HEK293T (cell line): ENCODE results near the gene MFN1.

ENCODE experiments used
- CTCF ChIA-PET: fragments of 350-600 bp; formaldehyde crosslinking; extraction: SDS; loops from one replicate; lab custom pipeline; 2021; ENCODE audit warnings: antibody characterized with exemption, inconsistent platforms; lab: Yijun Ruan, JAX
- POLR2A ChIA-PET: fragments of 350-600 bp; formaldehyde crosslinking; extraction: SDS; loops from one replicate; lab custom pipeline; 2020; ENCODE audit warnings: antibody characterized with exemption, inconsistent platforms; lab: Yijun Ruan, JAX
- DNase-seq: peaks from one replicate; pipeline ENCODE4 v3.0.0; 2012; ENCODE audit warnings: mixed read lengths; ENCODE audit errors: extremely low spot score
- ARNT ChIP-seq: fragments of 450-650 bp; IDR thresholded peaks from 2 replicates; pipeline ENCODE4 v1.6.1; 2017; ENCODE audit warnings: mild to moderate bottlenecking
- BHLHE40 ChIP-seq: fragments of 450-650 bp; IDR thresholded peaks from 2 replicates; pipeline ENCODE4 v1.6.1; 2016; ENCODE audit warnings: mild to moderate bottlenecking, moderate library complexity, borderline replicate concordance
- CTBP1 ChIP-seq: fragments of 450-650 bp; IDR thresholded peaks from 2 replicates; pipeline ENCODE4 v1.6.1; 2016; ENCODE audit warnings: borderline replicate concordance
- ELF4 ChIP-seq: fragments of 450-650 bp; IDR thresholded peaks from 2 replicates; pipeline ENCODE4 v1.6.1; 2017; ENCODE audit warnings: antibody characterized with exemption
- FOXA1 ChIP-seq: fragments of 450-650 bp; IDR thresholded peaks from 2 replicates; pipeline ENCODE4 v1.6.1; 2016; ENCODE audit warnings: mild to moderate bottlenecking
- FOXK2 ChIP-seq: fragments of 450-650 bp; IDR thresholded peaks from 2 replicates; pipeline ENCODE4 v1.6.1; 2016; ENCODE audit warnings: mild to moderate bottlenecking
- FOXM1 ChIP-seq: fragments of 450-650 bp; IDR thresholded peaks from 2 replicates; pipeline ENCODE4 v1.6.1; 2017; ENCODE audit warnings: mild to moderate bottlenecking, borderline replicate concordance
- HDGF ChIP-seq: fragments of 450-650 bp; IDR thresholded peaks from 2 replicates; pipeline ENCODE4 v1.6.1; 2017; ENCODE audit warnings: antibody characterized with exemption, borderline replicate concordance
- L3MBTL2 ChIP-seq: fragments of 450-650 bp; conservative IDR thresholded peaks from 2 replicates; pipeline ENCODE4 v1.6.1; 2016; ENCODE audit warnings: mild to moderate bottlenecking
- LEF1 ChIP-seq: fragments of 450-650 bp; IDR thresholded peaks from 2 replicates; pipeline ENCODE4 v1.6.1; 2017; ENCODE audit warnings: mild to moderate bottlenecking, borderline replicate concordance
- NFRKB ChIP-seq: fragments of 450-650 bp; IDR thresholded peaks from 2 replicates; pipeline ENCODE4 v1.6.1; 2016; ENCODE audit warnings: mild to moderate bottlenecking, moderate library complexity
- SP1 ChIP-seq: fragments of 450-650 bp; IDR thresholded peaks from 2 replicates; pipeline ENCODE4 v1.6.1; 2017
- SUZ12 ChIP-seq: fragments of 450-650 bp; IDR thresholded peaks from 2 replicates; pipeline ENCODE4 v1.6.1; 2016; ENCODE audit warnings: mild to moderate bottlenecking
- TARDBP ChIP-seq: fragments of 450-650 bp; IDR thresholded peaks from 2 replicates; pipeline ENCODE4 v1.6.1; 2016
- ZNF384 ChIP-seq: fragments of 450-650 bp; IDR thresholded peaks from 2 replicates; pipeline ENCODE4 v1.6.1; 2016
- TF ChIP-seq, protein P1 (sequence below): fragments of 450-650 bp; IDR thresholded peaks from 2 replicates; pipeline ENCODE4 v1.6.1; 2016

MFN1 gene

GRCh38 chr3:179401561-179401960, 54.1 kb downstream of the MFN1 start:
- ChIA-PET CTCF (no interaction called here), POLR2A (interaction anchor here (0.6 kb wide), 1 partner anchor 403 kb away, joined by 3 read pairs; no protein-coding TSS in a partner anchor)
- TF ChIP-seq NFRKB (no peak), HDGF (no peak), CTBP1 (no peak), FOXK2 (no peak), FOXM1 (no peak), TARDBP (no peak), FOXA1 (no peak), SUZ12 (no peak), ELF4 (no peak), ARNT (no peak), BHLHE40 (no peak), LEF1 (no peak), L3MBTL2 (no peak), SP1 (no peak), ZNF384 (no peak)
- TF ChIP-seq, protein P1, sequence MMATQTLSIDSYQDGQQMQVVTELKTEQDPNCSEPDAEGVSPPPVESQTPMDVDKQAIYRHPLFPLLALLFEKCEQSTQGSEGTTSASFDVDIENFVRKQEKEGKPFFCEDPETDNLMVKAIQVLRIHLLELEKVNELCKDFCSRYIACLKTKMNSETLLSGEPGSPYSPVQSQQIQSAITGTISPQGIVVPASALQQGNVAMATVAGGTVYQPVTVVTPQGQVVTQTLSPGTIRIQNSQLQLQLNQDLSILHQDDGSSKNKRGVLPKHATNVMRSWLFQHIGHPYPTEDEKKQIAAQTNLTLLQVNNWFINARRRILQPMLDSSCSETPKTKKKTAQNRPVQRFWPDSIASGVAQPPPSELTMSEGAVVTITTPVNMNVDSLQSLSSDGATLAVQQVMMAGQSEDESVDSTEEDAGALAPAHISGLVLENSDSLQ = no peak
- DNase-seq = no peak

DNA sequence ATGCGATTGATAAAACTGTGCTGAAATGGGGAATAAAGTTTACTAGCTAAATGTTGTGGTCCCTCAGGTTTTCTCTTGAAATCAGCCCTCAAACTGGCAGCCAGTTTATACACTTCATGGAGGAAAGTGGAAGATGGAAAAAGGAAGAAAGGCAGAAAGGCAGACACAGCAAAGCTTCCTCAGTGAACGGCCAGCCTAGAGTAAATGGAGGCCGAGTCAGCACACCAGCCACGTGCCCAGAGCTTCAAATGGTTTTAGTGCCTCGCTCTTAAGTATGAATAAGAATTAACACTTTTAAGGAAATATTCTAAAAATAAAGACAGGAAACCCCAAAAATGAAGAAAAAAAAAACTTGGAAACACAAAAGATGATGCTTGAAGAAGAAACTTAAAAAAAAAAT, 55.5 kb downstream of the MFN1 start:
- ChIA-PET CTCF (no interaction called here), POLR2A (no interaction called here)
- TF ChIP-seq FOXA1 (no peak), TARDBP (no peak), ELF4 (no peak), NFRKB (no peak), SUZ12 (no peak), ZNF384 (no peak), FOXK2 (no peak), BHLHE40 (no peak)
- DNase-seq = no peak

GRCh38 chr3:179404307-179404706, 56.8 kb downstream of the MFN1 start:
- no peak for TF ChIP-seq CTBP1
- TF ChIP-seq, protein P1 = no peak
- no peak for TF ChIP-seq TARDBP
- CTCF ChIA-PET = no interaction called here
- POLR2A ChIA-PET = no interaction called here
- no peak for DNase-seq

- CTCF ChIA-PET = no interaction called here
These were observed 62.8 kb downstream of the MFN1 start for GRCh38 chr3:179410331-179410730.

DNA sequence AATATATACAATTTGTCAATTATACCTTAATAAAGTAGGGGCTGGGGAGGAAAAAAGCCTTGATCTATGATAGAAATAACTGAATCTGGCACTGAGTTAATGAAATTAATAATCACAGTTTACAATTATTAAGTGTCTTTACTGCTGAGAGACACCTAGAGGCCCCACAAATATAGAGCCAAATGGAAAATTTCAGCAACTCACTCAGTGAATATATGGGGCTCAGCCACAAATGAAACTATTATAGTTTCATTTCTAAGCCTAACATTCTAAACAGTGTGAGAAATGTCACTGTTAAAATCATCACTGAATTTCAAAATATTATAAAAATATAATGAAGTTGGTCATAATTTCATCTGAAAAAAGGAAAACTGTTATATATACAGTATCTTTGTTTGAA, 63.5 kb downstream of the MFN1 start:
- ChIA-PET POLR2A (no interaction called here), CTCF (no interaction called here)
- DNase-seq = no peak
- TF ChIP-seq FOXK2 = no peak
- no peak for TF ChIP-seq LEF1

More at GRCh38 chr3:179410331-179410730, 62.8 kb downstream of the MFN1 start:
- TF ChIP-seq TARDBP = no peak
- TF ChIP-seq CTBP1 = no peak
- no peak for TF ChIP-seq FOXK2
- no peak for TF ChIP-seq FOXM1
- TF ChIP-seq L3MBTL2 = no peak
- TF ChIP-seq, protein P1 = no peak
- no peak for TF ChIP-seq ZNF384
- TF ChIP-seq LEF1 = no peak
- TF ChIP-seq NFRKB = no peak
- no peak for TF ChIP-seq FOXA1
- TF ChIP-seq HDGF = no peak
- no peak for TF ChIP-seq BHLHE40
- TF ChIP-seq SP1 = no peak
- no peak for TF ChIP-seq ELF4
- TF ChIP-seq ARNT = no peak
- no peak for TF ChIP-seq SUZ12
- POLR2A ChIA-PET = no interaction called here
- no peak for DNase-seq

DNA sequence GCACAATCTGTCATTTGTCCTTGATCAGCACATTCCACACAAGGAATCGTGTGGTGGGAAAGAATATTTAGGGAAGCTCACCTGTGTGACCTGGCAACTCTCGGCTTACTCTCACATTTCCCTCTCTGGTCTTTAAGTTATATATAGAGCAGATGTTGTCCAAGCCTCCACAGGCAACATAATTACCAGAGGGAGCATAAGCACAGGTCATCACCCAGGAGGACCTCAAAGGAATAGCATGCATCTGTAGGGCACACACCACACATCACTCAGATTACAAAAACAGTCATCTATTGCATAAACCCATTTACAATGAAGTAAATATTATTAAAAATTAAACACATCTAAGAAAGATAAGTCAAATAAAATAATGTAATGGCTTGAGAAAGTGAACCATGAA, 67.3 kb downstream of the MFN1 start:
- ChIA-PET CTCF (interaction anchor here (0.6 kb wide), 1 partner anchor 133 kb away, joined by 6 read pairs; no protein-coding TSS in a partner anchor), POLR2A (no interaction called here)
- TF ChIP-seq, protein P1 = no peak
- DNase-seq = no peak

GRCh38 chr3:179415377-179415776, 67.9 kb downstream of the MFN1 start:
- ChIA-PET CTCF (no interaction called here), POLR2A (no interaction called here)
- TF ChIP-seq SP1 (no peak), HDGF (no peak), FOXA1 (no peak), ELF4 (no peak), NFRKB (no peak), ZNF384 (no peak), CTBP1 (no peak), SUZ12 (no peak), LEF1 (no peak), L3MBTL2 (no peak), ARNT (no peak), FOXM1 (no peak), BHLHE40 (no peak), FOXK2 (no peak)
- TF ChIP-seq, protein P1 = no peak
- DNase-seq = no peak
